HL-60 (cell line): ENCODE measurements around the gene CASP5.

Experiments used
- GABPA ChIP-seq: IDR thresholded peaks from 2 replicates; pipeline ENCODE4 v1.6.1; 2012; ENCODE audit warnings: low read depth
- POLR2AphosphoS5 ChIP-seq: IDR thresholded peaks from 2 replicates; pipeline ENCODE4 v1.6.1; 2012; ENCODE audit warnings: low read depth
- TF ChIP-seq, protein P1 (sequence below): IDR thresholded peaks from one replicate; pipeline ENCODE4 v1.5.1; 2011; ENCODE audit warnings: low read length, control low read depth, inconsistent platforms; ENCODE audit not compliant: insufficient read depth

DNA sequence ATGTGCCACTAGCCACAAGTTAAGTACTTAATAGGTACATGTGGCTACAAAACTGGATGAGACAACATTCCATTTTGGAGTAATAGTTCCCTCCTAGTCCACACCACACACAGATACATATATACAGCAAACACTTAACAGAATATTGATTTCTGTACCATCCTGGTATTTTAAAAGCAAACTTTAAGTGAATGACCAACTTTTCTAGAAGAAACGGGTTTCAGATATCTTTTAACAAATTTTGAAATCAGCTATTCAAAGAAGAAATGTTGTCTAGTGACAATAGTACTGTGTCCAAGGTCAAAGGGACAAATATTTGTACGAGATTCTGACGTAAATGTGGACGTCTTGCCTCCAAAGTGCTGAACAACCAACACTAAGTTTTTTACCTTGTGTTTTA lies 34.5 kb upstream of the CASP5 start:
- no peak for TF ChIP-seq GABPA
- TF ChIP-seq, protein P1, sequence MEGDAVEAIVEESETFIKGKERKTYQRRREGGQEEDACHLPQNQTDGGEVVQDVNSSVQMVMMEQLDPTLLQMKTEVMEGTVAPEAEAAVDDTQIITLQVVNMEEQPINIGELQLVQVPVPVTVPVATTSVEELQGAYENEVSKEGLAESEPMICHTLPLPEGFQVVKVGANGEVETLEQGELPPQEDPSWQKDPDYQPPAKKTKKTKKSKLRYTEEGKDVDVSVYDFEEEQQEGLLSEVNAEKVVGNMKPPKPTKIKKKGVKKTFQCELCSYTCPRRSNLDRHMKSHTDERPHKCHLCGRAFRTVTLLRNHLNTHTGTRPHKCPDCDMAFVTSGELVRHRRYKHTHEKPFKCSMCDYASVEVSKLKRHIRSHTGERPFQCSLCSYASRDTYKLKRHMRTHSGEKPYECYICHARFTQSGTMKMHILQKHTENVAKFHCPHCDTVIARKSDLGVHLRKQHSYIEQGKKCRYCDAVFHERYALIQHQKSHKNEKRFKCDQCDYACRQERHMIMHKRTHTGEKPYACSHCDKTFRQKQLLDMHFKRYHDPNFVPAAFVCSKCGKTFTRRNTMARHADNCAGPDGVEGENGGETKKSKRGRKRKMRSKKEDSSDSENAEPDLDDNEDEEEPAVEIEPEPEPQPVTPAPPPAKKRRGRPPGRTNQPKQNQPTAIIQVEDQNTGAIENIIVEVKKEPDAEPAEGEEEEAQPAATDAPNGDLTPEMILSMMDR, result no peak
- no peak for TF ChIP-seq POLR2AphosphoS5
